WTC11 (cell line): Measurements from ENCODE around the gene CHST11.

Experiments used
- ESRRA ChIP-seq: sonication (generic); formaldehyde crosslinking; IDR thresholded peaks from 2 replicates; pipeline ENCODE4 v1.8.1; 2022; ENCODE audit warnings: mild to moderate bottlenecking, missing genetic modification reagents, borderline replicate concordance
- ZNF263 ChIP-seq: sonication (generic); formaldehyde crosslinking; IDR thresholded peaks from 2 replicates; pipeline ENCODE4 v1.8.1; 2022; ENCODE audit warnings: low read depth, mild to moderate bottlenecking, moderate library complexity, missing genetic modification reagents
- TF ChIP-seq, protein P1 (sequence below): fragments of 200-600 bp; IDR thresholded peaks from 2 replicates; pipeline ENCODE4 v1.8.0; 2022; ENCODE audit warnings: antibody characterized with exemption

DNA sequence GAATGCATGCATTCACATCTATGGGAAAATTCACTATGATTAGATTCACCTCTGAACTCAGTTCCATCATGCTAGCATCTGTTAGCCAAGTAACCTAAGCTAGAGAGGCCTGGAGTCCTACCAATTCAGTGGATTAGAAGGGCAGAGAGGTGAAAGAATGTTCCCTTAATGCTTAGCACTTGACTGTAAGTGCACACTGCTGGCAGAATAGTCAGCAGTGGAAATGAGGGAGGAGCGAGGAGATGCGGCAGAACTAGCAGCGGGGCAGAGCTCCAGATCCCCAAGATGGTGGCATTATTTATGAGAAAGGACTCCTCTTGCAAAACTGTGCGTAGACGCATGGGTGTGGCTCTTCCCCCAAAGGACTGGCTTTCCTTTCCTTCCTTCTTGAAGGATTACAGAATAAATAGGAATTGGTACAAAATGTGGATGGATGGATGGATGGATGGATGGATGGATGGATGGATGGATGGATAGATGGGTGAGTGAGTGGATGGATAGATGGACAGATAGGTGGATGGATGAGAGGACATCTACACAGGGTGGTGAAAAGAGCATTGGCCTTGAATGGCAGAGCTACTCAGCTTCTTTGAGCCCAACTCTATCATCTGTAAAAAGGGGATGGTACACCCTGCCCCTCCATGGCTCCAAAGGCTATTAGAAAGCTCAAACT, 227.2 kb downstream of the CHST11 start:
- TF ChIP-seq ESRRA (CRISPR knock-in tag) (no peak), ZNF263 (CRISPR knock-in tag) (no peak)
- TF ChIP-seq, protein P1, sequence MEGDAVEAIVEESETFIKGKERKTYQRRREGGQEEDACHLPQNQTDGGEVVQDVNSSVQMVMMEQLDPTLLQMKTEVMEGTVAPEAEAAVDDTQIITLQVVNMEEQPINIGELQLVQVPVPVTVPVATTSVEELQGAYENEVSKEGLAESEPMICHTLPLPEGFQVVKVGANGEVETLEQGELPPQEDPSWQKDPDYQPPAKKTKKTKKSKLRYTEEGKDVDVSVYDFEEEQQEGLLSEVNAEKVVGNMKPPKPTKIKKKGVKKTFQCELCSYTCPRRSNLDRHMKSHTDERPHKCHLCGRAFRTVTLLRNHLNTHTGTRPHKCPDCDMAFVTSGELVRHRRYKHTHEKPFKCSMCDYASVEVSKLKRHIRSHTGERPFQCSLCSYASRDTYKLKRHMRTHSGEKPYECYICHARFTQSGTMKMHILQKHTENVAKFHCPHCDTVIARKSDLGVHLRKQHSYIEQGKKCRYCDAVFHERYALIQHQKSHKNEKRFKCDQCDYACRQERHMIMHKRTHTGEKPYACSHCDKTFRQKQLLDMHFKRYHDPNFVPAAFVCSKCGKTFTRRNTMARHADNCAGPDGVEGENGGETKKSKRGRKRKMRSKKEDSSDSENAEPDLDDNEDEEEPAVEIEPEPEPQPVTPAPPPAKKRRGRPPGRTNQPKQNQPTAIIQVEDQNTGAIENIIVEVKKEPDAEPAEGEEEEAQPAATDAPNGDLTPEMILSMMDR, result no peak
